HEK293 (cell line): Measurements from ENCODE around the gene GRAMD1B.

ENCODE experiments used
- CTCF ChIA-PET: fragments of 350-600 bp; formaldehyde crosslinking; extraction: SDS; loops from one replicate; lab custom pipeline; 2021; ENCODE audit warnings: antibody characterized with exemption; lab: Yijun Ruan, JAX
- POLR2A ChIA-PET: fragments of 300-600 bp; formaldehyde crosslinking; extraction: SDS; loops from one replicate; lab custom pipeline; 2020; ENCODE audit warnings: antibody characterized with exemption, inconsistent platforms; lab: Yijun Ruan, JAX
- H3K27ac ChIP-seq: fragments of 200-500 bp; sonication (Bioruptor generic); 2 replicates; pipeline ENCODE4 v1.5.1; 2014; ENCODE audit warnings: low read depth, low read length, control low read depth, inconsistent platforms; ENCODE audit errors: extremely low read depth
- H3K36me3 ChIP-seq, 2 experiments: fragments of 200-500 bp in 1 of 2; sonication (Bioruptor generic) in 1 of 2; 1 replicate in 1 of 2; 2 replicates in 1 of 2; pipeline ENCODE4 v1.5.1; 2014 to 2017; ENCODE audit warnings: inconsistent platforms in 2 of 2, low read length in 2 of 2; ENCODE audit not compliant: control insufficient read depth in 2 of 2, insufficient read depth in 1 of 2
- H3K4me1 ChIP-seq: fragments of 200-500 bp; sonication (Bioruptor generic); 2 replicates; pipeline ENCODE4 v1.5.1; 2014; ENCODE audit warnings: mild to moderate bottlenecking, low read length, inconsistent platforms; ENCODE audit not compliant: control insufficient read depth, insufficient read depth
- H3K4me3 ChIP-seq: 2 replicates; pipeline ENCODE4 v1.5.1; 2011; ENCODE audit warnings: low read depth, mild to moderate bottlenecking, control low read depth, low read length, moderate library complexity
- H3K9me3 ChIP-seq: fragments of 200-500 bp; sonication (Bioruptor generic); 2 replicates; pipeline ENCODE4 v1.5.1; 2014; ENCODE audit warnings: low read depth, low read length, inconsistent platforms; ENCODE audit not compliant: control insufficient read depth, insufficient read depth
- KLF1 ChIP-seq: fragments of 450-650 bp; formaldehyde crosslinking; IDR thresholded peaks from 2 replicates; pipeline ENCODE4 v1.5.1; 2016; ENCODE audit warnings: missing biosample characterization, missing genetic modification characterization
- KLF9 ChIP-seq: fragments of 450-650 bp; formaldehyde crosslinking; IDR thresholded peaks from 2 replicates; pipeline ENCODE4 v1.5.1; 2016; ENCODE audit warnings: missing biosample characterization, missing genetic modification characterization, low read depth
- MEIS1 ChIP-seq: sonication (generic); formaldehyde crosslinking; IDR thresholded peaks from 2 replicates; pipeline ENCODE4 v1.8.1; 2022; ENCODE audit warnings: missing genetic modification reagents, mild to moderate bottlenecking, borderline replicate concordance
- OSR2 ChIP-seq: fragments of 450-650 bp; formaldehyde crosslinking; IDR thresholded peaks from 2 replicates; pipeline ENCODE4 v1.5.1; 2016; ENCODE audit warnings: missing biosample characterization, missing genetic modification characterization
- RBAK ChIP-seq: fragments of 450-650 bp; formaldehyde crosslinking; IDR thresholded peaks from 2 replicates; pipeline ENCODE4 v1.5.1; 2016; ENCODE audit warnings: missing biosample characterization, missing genetic modification characterization
- ZFHX2 ChIP-seq: fragments of 450-650 bp; formaldehyde crosslinking; conservative IDR thresholded peaks from 2 replicates; pipeline ENCODE4 v1.5.1; 2016; ENCODE audit warnings: missing biosample characterization, missing genetic modification characterization
- ZFP37 ChIP-seq: fragments of 450-650 bp; formaldehyde crosslinking; IDR thresholded peaks from 2 replicates; pipeline ENCODE4 v1.5.1; 2016; ENCODE audit warnings: missing biosample characterization, missing genetic modification characterization
- ZFP69B ChIP-seq: fragments of 450-650 bp; formaldehyde crosslinking; IDR thresholded peaks from 2 replicates; pipeline ENCODE4 v1.5.1; 2016; ENCODE audit warnings: missing biosample characterization, missing genetic modification characterization
- ZNF16 ChIP-seq: fragments of 450-650 bp; formaldehyde crosslinking; IDR thresholded peaks from 2 replicates; pipeline ENCODE4 v1.5.1; 2016; ENCODE audit warnings: low read depth, missing biosample characterization, missing genetic modification characterization
- ZNF341 ChIP-seq: fragments of 450-650 bp; formaldehyde crosslinking; IDR thresholded peaks from 2 replicates; pipeline ENCODE4; 2016; ENCODE audit warnings: low read depth, missing biosample characterization, missing genetic modification characterization
- ZNF423 ChIP-seq: fragments of 450-650 bp; formaldehyde crosslinking; IDR thresholded peaks from 2 replicates; pipeline ENCODE4 v1.5.1; 2016; ENCODE audit warnings: missing biosample characterization, missing genetic modification characterization
- ZNF544 ChIP-seq: fragments of 450-650 bp; formaldehyde crosslinking; IDR thresholded peaks from 2 replicates; pipeline ENCODE4 v1.5.0; 2017; ENCODE audit warnings: missing biosample characterization, missing genetic modification characterization
- ZNF549 ChIP-seq: fragments of 450-650 bp; IDR thresholded peaks from 2 replicates; pipeline ENCODE4 v1.5.1; 2018; ENCODE audit warnings: missing biosample characterization, missing genetic modification characterization, mild to moderate bottlenecking, inconsistent platforms, moderate library complexity
- ZNF776 ChIP-seq: fragments of 450-650 bp; formaldehyde crosslinking; IDR thresholded peaks from 2 replicates; pipeline ENCODE4 v1.5.0; 2017; ENCODE audit warnings: missing biosample characterization, missing genetic modification characterization, borderline replicate concordance
- ZNF843 ChIP-seq: fragments of 450-650 bp; formaldehyde crosslinking; IDR thresholded peaks from 2 replicates; pipeline ENCODE4 v1.5.1; 2016; ENCODE audit warnings: missing biosample characterization, missing genetic modification characterization
- TF ChIP-seq, protein P1 (sequence below): fragments of 450-650 bp; formaldehyde crosslinking; IDR thresholded peaks from 2 replicates; pipeline ENCODE4 v1.5.1; 2016; ENCODE audit warnings: missing biosample characterization, missing genetic modification characterization
- TF ChIP-seq, protein P2 (sequence below): fragments of 450-650 bp; formaldehyde crosslinking; IDR thresholded peaks from 2 replicates; pipeline ENCODE4 v1.5.1; 2017; ENCODE audit warnings: missing biosample characterization, missing genetic modification characterization
- TF ChIP-seq, protein P3 (sequence below): fragments of 450-650 bp; formaldehyde crosslinking; IDR thresholded peaks from 2 replicates; pipeline ENCODE4 v1.5.1; 2016; ENCODE audit warnings: missing biosample characterization, missing genetic modification characterization, borderline replicate concordance
- TF ChIP-seq, protein P4 (sequence below): fragments of 450-650 bp; formaldehyde crosslinking; IDR thresholded peaks from 2 replicates; pipeline ENCODE4 v1.5.1; 2016; ENCODE audit warnings: missing biosample characterization, missing genetic modification characterization
- TF ChIP-seq, protein P5 (sequence below): fragments of 450-650 bp; formaldehyde crosslinking; optimal IDR thresholded peaks from 2 replicates; pipeline ENCODE3; 2016; ENCODE audit warnings: missing biosample characterization, mild to moderate bottlenecking, missing genetic modification characterization

The GRAMD1B gene

GRCh38 chr11:123653827-123654565 is 223.9 kb downstream of the GRAMD1B start (continued):
- TF ChIP-seq, protein P1, sequence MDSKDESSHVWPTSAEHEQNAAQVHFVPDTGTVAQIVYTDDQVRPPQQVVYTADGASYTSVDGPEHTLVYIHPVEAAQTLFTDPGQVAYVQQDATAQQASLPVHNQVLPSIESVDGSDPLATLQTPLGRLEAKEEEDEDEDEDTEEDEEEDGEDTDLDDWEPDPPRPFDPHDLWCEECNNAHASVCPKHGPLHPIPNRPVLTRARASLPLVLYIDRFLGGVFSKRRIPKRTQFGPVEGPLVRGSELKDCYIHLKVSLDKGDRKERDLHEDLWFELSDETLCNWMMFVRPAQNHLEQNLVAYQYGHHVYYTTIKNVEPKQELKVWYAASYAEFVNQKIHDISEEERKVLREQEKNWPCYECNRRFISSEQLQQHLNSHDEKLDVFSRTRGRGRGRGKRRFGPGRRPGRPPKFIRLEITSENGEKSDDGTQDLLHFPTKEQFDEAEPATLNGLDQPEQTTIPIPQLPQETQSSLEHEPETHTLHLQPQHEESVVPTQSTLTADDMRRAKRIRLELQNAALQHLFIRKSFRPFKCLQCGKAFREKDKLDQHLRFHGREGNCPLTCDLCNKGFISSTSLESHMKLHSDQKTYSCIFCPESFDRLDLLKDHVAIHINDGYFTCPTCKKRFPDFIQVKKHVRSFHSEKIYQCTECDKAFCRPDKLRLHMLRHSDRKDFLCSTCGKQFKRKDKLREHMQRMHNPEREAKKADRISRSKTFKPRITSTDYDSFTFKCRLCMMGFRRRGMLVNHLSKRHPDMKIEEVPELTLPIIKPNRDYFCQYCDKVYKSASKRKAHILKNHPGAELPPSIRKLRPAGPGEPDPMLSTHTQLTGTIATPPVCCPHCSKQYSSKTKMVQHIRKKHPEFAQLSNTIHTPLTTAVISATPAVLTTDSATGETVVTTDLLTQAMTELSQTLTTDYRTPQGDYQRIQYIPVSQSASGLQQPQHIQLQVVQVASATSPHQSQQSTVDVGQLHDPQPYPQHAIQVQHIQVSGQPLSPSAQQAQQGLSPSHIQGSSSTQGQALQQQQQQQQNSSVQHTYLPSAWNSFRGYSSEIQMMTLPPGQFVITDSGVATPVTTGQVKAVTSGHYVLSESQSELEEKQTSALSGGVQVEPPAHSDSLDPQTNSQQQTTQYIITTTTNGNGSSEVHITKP (tag by site-specific recombination): peak; percentile 45; the same call in 1 of the 2 replicates
- TF ChIP-seq ZNF776 (tag by site-specific recombination) (no peak), ZFP37 (no peak), MEIS1 (CRISPR knock-in tag) (no peak), KLF1 (peak; percentile 91), ZNF423 (0 out of 2 replicates have a peak, but pooled peaks have one; percentile 10), KLF9 (tag by site-specific recombination) (peak; percentile 84), ZFP69B (tag by site-specific recombination) (no peak)
- TF ChIP-seq, protein P2, sequence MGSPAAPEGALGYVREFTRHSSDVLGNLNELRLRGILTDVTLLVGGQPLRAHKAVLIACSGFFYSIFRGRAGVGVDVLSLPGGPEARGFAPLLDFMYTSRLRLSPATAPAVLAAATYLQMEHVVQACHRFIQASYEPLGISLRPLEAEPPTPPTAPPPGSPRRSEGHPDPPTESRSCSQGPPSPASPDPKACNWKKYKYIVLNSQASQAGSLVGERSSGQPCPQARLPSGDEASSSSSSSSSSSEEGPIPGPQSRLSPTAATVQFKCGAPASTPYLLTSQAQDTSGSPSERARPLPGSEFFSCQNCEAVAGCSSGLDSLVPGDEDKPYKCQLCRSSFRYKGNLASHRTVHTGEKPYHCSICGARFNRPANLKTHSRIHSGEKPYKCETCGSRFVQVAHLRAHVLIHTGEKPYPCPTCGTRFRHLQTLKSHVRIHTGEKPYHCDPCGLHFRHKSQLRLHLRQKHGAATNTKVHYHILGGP: peak; percentile 91
- TF ChIP-seq, protein P3, sequence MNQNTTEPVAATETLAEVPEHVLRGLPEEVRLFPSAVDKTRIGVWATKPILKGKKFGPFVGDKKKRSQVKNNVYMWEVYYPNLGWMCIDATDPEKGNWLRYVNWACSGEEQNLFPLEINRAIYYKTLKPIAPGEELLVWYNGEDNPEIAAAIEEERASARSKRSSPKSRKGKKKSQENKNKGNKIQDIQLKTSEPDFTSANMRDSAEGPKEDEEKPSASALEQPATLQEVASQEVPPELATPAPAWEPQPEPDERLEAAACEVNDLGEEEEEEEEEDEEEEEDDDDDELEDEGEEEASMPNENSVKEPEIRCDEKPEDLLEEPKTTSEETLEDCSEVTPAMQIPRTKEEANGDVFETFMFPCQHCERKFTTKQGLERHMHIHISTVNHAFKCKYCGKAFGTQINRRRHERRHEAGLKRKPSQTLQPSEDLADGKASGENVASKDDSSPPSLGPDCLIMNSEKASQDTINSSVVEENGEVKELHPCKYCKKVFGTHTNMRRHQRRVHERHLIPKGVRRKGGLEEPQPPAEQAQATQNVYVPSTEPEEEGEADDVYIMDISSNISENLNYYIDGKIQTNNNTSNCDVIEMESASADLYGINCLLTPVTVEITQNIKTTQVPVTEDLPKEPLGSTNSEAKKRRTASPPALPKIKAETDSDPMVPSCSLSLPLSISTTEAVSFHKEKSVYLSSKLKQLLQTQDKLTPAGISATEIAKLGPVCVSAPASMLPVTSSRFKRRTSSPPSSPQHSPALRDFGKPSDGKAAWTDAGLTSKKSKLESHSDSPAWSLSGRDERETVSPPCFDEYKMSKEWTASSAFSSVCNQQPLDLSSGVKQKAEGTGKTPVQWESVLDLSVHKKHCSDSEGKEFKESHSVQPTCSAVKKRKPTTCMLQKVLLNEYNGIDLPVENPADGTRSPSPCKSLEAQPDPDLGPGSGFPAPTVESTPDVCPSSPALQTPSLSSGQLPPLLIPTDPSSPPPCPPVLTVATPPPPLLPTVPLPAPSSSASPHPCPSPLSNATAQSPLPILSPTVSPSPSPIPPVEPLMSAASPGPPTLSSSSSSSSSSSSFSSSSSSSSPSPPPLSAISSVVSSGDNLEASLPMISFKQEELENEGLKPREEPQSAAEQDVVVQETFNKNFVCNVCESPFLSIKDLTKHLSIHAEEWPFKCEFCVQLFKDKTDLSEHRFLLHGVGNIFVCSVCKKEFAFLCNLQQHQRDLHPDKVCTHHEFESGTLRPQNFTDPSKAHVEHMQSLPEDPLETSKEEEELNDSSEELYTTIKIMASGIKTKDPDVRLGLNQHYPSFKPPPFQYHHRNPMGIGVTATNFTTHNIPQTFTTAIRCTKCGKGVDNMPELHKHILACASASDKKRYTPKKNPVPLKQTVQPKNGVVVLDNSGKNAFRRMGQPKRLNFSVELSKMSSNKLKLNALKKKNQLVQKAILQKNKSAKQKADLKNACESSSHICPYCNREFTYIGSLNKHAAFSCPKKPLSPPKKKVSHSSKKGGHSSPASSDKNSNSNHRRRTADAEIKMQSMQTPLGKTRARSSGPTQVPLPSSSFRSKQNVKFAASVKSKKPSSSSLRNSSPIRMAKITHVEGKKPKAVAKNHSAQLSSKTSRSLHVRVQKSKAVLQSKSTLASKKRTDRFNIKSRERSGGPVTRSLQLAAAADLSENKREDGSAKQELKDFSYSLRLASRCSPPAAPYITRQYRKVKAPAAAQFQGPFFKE (tag by site-specific recombination): no peak

DNA sequence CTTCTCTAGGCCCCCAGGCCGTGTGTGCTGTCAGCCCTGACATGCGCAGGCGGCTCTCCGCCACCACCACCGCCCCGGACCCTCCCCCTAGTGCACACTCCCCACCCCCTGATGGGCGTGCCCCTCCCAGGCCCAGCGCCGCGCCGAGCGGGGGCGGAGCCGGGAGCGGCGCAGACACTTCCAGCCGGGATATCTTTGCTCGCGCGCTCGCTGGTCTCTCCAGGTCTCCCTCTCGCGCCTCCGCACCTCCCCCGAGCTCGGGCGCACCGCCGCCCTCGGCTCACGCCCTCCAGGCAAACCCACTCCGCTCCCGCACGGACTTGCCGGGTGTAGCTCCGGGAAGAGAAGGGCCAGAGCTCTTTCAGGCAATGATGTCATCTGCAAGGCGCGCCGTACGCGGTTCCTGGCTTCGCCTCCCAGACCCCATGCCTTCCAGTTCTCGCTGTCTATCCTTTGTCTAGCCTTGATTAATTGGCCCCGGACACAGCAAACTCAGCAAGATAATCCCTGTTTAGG is 224.6 kb downstream of the GRAMD1B start, which contains the start of gene SCN3B:
Gene SCN3B (minus strand): TSS at position 59 of the 516 bp plus-strand sequence. CDS start 823 bp downstream, outside the sequence.
- ChIA-PET POLR2A (interaction anchor here (1.5 kb wide), 1 partner anchor 17 kb away, joined by 5 read pairs; no protein-coding TSS in a partner anchor), CTCF (interaction anchor here (0.6 to 6.1 kb wide), 6 partner anchors 14 to 147 kb away, joined by 3 to 69 read pairs (median 7); no protein-coding TSS in a partner anchor)
- no peaks in the 10 kb centered on the region for H3K9me3 ChIP-seq
- H3K4me1 ChIP-seq: no peaks in the 10 kb centered on the region
- H3K36me3 ChIP-seq: no peaks in the 10 kb centered on the region
- peak within 1 kb of the TSS; percentile 61 for H3K4me3 ChIP-seq
- H3K27ac ChIP-seq: 0 out of 2 replicates have a peak within 1 kb of the TSS, but pooled peaks have one; percentile 5
- TF ChIP-seq ZNF843 (tag by site-specific recombination): 0 out of 2 replicates have a peak, but pooled peaks have one; percentile 18
- TF ChIP-seq ZNF549 (tag by site-specific recombination): no peak
- no peak for TF ChIP-seq ZNF544 (tag by site-specific recombination)
- peak; percentile 95 for TF ChIP-seq ZNF341 (tag by site-specific recombination)
- no peak for TF ChIP-seq OSR2
- no peak for TF ChIP-seq RBAK (tag by site-specific recombination)
- TF ChIP-seq, protein P4, sequence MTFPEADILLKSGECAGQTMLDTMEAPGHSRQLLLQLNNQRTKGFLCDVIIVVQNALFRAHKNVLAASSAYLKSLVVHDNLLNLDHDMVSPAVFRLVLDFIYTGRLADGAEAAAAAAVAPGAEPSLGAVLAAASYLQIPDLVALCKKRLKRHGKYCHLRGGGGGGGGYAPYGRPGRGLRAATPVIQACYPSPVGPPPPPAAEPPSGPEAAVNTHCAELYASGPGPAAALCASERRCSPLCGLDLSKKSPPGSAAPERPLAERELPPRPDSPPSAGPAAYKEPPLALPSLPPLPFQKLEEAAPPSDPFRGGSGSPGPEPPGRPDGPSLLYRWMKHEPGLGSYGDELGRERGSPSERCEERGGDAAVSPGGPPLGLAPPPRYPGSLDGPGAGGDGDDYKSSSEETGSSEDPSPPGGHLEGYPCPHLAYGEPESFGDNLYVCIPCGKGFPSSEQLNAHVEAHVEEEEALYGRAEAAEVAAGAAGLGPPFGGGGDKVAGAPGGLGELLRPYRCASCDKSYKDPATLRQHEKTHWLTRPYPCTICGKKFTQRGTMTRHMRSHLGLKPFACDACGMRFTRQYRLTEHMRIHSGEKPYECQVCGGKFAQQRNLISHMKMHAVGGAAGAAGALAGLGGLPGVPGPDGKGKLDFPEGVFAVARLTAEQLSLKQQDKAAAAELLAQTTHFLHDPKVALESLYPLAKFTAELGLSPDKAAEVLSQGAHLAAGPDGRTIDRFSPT (tag by site-specific recombination): 0 out of 2 replicates have a peak, but pooled peaks have one; percentile 23
- TF ChIP-seq, protein P5, sequence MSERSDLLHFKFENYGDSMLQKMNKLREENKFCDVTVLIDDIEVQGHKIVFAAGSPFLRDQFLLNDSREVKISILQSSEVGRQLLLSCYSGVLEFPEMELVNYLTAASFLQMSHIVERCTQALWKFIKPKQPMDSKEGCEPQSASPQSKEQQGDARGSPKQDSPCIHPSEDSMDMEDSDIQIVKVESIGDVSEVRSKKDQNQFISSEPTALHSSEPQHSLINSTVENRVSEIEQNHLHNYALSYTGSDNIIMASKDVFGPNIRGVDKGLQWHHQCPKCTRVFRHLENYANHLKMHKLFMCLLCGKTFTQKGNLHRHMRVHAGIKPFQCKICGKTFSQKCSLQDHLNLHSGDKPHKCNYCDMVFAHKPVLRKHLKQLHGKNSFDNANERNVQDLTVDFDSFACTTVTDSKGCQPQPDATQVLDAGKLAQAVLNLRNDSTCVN (tag by site-specific recombination): peak; percentile 92
- no peak for TF ChIP-seq ZNF16 (tag by site-specific recombination)
- peak; percentile 96 for TF ChIP-seq ZFHX2
